Stimulated activated CD4-positive, alpha-beta T cell treated with anti-CD3 and anti-CD28 coated beads, TNF-alpha, amount 100 ng/mL, for 24 hours (primary cell): ENCODE measurements around the gene KCNC3.

ENCODE experiments used
- DNase-seq, 3 experiments: peaks; one replicate each; pipeline ENCODE4 v3.0.0-alpha.2; 2020; ENCODE audit warnings: low read depth in 3 of 3

Gene KCNC3

DNA sequence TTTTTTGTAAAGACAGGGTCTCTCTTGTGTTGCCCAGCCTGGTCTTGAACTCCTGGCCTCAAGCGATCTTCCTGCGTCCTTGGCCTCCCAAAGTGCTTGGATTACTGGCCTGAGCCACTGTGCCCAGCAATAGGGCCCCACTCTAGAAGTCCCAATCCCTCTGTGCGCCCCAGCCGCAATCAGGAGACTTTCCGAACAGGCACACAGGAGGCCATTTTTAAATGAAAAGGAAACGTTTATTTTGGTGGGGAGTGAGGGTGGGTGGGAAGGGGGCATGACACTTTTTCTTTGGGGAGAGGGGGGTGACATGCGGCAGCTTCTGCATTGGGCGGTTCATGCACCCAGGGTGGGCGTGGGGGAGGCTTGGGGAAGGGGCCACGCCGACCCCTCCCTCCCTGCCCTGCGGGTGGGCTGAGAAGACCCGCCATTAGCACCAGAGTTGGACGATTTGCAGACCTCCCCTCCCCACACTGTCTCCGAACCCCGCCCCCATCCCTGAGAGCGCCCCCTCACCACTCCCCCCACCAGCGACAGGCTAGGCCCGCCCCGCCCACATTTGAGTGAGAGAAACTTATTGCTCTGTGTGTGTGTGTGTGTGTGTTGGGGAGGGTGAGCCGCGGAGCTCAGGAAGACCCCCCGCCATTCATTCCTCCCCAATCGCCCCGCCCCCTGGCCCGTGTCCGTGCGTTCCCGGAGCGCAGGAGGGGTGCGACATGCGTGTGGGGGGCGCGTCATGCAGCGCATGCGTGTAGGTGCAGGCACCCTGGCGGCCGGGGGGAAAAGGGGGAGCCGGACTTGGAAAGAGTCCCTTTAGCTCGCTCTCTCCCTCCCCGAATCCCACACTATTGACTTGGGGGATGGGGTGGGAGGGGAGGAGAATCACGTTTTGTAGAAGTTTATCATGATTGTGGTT lies 17.2 kb downstream of the KCNC3 start:
- no peak for DNase-seq

DNA sequence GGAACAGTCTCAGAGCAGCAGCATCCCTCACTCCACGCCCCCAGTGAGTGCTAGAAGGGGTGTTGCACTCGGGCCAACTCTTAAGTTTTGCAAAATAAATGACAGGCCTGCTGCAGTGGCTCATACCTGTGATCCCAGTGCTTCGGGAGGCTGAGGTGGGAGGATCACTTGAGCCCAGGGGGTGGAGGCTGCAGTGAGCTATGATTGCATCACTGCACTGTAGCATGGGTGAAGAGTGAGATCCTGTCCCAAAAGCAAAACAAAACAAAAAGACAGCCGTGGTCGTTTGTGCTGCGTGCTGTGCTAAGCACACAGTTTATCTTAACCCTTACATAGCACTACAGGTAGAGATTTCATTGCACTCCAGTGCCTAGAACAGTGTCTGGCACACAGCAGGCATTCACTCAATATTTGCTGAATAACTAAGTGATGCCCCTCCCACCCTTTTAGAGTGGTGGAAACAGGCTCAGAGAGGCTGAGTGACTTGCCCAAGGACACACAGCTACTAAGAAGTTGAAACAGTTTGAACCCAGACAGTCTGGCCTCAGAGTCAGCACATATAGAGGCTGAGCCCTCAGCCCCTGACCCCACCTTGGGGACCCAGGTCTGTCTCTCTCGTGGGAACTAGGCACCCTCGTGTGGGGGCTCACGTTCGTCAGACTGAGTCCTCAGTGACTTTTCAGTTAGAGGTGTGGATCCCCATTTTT lies 18.3 kb downstream of the KCNC3 start:
- DNase-seq = no peak

DNA sequence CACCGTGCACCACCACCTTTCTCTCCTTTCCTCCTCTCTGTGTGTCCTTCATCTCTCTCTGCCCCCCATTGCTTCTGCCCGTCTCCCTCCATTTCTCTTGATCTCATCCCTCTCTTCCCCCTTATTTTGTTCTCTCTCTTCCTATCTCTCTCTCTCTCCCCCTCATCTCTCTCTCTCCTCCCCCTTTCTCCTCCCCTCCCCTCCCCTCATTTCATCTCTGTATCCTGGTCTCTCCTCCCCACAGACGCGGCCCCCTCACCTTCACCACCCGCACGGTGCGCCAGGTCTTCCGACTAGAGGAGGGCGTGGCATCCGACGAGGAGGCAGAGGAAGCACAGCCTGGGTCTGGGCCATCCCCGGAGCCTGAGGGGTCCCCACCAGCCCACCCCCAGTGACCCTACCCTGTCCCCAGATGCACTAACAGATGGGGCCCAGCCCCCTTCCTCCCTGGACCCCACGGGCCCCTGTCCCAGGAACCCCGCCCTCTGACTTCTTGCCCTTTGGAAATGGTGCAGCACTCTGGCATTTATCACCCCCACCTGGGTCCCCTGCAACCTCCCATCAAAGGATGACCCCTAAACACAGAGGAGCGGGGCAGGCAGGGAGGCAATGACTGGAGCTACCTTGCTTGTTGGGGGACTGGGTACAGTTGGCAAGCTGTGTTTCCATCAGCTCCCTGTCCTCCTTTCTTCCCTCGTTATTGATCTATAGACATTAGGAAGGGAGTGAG lies 19.6 kb downstream of the KCNC3 start:
- no peak for DNase-seq

DNA sequence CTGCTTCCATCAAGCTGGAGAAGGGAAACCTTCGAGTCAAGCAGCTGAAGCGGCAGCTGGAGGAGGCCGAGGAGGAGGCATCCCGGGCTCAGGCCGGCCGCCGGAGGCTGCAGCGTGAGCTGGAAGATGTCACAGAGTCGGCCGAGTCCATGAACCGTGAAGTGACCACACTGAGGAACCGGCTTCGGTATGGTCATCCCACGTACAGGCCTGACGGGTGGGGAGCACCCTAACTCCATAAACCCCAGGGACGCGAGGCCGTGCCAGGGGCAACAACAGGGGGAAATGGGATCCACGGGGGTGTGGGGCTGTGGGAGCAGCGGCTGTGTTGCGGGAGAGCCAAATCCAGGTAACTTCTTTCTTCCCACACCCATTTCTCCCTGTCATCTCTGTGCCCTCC lies 20.2 kb downstream of the KCNC3 start:
- DNase-seq = no peak

DNA sequence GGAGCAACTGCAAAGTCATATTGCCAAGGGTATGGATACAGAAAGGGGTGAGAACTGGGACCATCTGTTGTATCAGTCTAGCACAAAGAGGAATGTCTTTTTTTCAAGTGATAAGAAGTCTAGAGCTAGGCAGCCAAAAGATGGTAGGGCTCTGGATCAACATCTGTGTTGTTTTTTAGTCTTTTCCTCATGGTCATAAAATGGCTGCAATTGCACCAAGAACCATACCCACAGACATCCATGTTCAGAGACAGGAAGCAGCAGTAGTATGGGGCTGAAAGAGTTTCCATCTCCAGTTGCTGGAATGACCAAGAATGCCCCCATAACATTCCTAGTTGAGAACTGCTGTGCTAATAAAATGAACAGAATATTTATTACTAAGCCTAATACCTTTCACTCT lies 25.6 kb downstream of the KCNC3 start:
- no peak for DNase-seq

DNA sequence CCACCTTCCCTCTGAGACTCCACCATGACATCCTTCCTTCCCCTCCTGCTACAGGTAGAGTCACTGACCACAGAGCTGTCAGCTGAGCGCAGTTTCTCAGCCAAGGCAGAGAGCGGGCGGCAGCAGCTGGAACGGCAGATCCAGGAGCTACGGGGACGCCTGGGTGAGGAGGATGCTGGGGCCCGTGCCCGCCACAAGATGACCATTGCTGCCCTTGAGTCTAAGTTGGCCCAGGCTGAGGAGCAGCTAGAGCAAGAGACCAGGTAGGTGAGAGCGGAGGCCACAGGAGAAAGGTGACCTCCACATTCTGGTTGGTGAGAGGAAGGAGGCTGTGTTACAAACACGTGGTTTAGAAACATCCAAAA lies 27.6 kb downstream of the KCNC3 start:
- no peak for DNase-seq

DNA sequence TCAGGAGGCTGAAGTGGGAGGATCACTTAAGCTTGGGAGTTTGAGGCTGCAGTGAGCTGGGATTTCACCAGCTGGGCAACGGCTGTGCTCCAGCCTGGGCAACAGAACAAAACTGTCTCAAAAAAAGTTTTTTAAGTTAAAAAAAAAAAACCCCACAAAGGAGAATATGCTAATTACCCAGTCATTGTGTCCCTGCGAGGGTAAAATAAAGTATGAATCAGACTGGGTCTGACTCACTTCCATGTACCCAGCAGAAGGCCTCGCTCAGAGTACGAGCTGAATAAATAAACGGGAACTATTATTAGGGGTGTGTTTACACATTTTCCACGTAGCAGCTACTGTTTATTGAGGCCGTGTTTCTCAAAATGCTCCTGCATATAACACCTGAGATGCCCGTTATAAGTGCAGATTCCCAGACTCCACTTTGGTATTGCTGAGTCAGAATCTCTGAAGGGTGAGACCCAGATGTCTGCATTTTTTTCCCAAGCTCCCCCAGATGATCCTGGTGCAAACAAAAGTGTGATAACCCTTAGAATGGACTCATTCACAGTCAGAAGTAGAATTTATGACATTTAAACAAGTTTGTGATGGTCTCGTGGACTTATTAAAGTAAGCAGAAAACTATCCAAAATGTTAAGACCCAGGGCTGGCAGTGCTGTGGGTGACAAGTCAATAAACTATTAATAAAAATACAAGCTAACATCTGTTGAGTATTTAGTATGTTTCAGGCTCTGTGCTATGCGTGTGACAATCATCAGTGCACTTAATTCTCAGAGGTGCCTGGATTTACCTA lies 28.2 kb downstream of the KCNC3 start:
- peak in 1 of 3 experiments; percentile 21 for DNase-seq

DNA sequence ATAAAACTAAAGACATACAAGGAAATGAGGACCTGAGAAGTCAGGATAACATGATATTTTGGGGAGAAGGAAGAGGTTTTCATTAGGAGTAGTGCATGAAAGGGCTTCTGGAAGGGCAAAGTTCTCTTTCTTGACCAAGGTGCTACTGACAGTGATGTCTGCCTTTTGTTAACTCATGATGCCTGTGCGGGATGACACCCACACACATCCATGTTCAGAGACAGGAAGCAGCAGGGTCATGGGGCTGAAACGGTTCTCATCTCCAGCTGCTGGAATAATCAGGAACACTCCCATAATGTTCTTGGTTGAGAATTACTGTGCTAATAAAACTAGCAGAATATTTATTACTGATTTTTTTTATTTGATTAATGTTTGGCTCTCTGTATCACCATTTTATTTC lies 29.1 kb downstream of the KCNC3 start:
- DNase-seq = no peak

DNA sequence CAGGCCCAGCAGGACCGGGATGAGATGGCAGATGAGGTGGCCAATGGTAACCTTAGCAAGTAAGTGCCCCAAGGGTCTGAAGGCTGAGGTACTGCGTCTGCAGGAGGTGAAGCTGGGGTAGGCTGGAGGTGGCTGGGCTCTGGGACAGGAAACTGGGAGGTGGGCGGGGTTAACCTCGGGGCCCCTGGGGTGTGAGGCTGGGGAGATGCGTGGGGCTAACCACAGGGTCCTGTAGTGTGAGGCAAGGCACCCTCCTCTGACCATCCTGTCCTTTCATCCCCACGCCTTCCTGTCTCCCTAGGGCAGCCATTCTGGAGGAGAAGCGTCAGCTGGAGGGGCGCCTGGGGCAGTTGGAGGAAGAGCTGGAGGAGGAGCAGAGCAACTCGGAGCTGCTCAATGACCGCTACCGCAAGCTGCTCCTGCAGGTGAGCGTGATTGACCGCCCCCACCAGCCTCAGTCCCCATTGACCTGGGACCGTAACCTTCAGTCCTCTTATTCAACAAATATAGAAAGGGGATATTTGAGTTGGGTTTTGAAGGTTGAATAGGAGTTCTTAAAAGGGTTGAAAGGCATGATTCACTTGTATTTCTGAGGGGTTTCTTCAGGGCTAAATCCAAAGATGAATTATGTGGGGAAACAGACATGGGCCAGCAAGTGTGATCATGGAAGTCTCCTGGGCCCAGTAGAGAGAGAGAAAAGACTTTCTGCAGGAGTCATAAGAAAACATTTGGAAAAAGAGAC lies 35.7 kb downstream of the KCNC3 start:
- no peak for DNase-seq

DNA sequence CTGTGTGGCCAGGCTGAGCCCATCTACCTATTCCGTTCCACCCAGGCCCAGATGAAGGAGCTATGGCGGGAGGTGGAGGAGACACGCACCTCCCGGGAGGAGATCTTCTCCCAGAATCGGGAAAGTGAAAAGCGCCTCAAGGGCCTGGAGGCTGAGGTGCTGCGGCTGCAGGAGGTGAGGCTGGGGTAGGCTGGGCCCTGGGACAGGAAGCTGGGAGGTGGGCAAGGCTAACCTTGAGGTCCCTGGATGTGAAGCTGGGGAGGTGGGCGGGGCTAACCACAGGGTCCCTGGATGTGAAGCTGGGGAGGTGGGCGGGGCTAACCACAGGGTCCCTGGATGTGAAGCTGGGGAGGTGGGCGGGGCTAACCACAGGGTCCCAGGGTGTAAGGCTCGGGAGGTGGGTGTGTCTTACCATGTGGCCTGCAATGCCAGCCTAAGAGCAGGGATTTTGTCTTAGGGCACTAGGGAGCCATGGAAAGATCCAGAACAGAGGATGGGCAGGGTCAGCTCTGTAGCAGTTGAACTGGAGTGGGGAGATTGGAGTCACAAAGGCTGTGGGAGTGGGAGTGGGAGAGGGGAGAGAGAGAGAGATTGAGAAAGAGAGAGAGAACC lies 36.9 kb downstream of the KCNC3 start:
- DNase-seq = no peak

DNA sequence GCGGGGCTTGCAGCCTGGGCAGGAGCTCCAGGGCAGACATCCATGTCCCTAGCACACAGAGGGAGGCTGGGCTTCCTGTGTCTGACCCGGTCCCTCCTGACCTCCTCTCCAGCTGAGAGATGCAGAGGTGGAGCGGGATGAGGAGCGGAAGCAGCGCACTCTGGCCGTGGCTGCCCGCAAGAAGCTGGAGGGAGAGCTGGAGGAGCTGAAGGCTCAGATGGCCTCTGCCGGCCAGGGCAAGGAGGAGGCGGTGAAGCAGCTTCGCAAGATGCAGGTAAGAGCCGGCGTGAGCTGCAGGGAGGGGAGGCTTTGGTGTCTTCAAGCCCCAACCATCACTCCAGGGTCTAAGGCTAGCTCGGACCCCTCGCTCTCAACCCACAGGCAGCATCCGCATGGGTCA lies 38.4 kb downstream of the KCNC3 start:
- no peak for DNase-seq

DNA sequence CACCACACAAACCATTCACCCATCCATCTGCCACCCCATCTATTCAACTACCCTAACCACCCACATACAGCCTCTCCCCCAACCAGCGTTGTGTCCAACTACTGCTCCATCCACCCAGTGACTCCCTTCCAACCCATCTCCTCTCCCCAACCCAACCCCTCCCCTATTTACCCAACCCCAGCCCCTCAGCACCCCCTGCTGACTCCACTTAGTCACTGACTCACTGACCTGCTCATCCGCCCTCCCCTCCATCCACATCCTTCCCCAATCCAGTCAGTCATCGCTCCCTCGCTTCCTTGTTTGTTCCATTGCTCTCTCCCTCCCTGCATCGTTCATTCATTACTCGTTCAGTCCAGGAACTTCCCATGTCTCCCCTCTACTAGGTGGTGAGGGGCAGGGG lies 39.2 kb downstream of the KCNC3 start:
- no peak for DNase-seq

DNA sequence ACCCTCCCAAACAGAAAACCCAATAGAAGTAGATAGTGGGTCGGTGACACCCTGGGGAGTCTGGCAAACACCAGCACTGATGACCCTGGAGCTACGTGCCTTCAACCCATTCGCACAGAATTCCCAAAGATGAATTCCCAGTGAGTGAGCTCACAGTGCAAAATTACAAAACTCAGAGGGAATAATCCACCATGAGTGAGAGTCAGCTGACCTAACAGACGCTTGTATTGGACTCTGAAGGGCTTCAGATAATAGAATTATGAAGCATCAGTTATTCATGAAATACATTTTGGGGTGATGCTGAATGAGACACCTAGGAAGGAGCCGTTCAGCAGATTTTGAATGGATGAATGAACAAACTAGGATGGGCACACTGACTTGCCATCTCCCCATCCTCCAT lies 40.2 kb downstream of the KCNC3 start:
- no peak for DNase-seq

DNA sequence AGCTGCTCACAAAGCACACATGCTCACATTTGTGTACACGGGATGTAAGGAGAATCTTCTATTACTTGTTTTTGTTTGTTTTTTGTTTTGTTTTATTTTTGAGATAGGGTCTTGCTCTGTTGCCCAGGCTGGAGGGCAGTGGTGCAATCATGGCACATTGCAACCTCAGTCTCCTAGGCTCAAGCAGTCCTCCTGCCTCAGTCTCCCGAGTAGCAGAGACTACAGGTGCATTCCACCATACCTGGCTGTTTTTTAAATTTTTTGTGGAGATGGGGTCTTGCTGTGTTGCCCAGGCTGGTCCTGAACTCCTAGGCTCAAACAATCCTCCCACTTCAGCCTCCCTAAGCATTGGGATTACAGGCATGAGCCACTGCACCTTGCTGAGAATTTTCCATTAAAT lies 41.8 kb downstream of the KCNC3 start:
- DNase-seq = no peak

DNA sequence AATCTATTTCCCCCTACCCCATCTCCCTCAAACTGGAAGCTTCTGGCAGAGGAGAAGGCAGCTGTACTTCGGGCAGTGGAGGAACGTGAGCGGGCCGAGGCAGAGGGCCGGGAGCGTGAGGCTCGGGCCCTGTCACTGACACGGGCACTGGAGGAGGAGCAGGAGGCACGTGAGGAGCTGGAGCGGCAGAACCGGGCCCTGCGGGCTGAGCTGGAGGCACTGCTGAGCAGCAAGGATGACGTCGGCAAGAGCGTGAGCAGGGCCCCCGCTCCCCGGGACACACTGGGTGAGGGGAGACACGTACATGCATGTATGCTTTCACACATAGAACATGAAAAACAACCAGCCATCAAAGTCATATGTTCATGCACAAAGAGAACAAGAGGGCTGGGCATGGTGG lies 42.7 kb downstream of the KCNC3 start:
- no peak for DNase-seq

DNA sequence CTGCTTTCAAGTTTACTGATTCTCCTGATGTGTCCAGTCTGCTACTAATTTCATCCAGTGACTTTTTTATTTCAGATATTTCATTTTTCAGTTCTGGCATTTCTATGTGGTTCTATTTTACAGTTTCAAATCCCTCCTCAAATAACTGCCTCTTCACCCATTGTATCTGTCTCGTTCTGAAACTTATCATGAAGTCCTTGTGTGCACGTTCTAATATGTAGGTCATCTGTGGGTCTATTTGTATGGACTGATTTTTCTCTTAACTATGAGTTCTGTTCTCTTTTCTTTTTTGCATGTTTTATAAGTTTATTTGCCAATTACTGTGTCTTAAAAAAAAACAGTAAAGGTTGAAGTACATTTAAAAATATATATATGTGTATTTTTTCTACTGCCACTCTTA lies 43.3 kb downstream of the KCNC3 start:
- no peak for DNase-seq

DNA sequence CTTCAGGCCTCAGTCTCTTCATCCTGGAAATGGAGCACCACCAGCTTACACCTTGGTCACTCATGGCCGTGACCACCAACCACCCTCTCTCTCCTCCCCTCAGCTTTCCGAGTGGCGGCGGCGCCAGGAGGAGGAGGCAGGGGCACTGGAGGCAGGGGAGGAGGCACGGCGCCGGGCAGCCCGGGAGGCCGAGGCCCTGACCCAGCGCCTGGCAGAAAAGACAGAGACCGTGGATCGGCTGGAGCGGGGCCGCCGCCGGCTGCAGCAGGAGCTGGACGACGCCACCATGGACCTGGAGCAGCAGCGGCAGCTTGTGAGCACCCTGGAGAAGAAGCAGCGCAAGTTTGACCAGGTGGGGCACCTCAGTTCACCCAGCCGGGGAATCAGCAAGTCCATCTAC lies 47.7 kb downstream of the KCNC3 start:
- no peak for DNase-seq

DNA sequence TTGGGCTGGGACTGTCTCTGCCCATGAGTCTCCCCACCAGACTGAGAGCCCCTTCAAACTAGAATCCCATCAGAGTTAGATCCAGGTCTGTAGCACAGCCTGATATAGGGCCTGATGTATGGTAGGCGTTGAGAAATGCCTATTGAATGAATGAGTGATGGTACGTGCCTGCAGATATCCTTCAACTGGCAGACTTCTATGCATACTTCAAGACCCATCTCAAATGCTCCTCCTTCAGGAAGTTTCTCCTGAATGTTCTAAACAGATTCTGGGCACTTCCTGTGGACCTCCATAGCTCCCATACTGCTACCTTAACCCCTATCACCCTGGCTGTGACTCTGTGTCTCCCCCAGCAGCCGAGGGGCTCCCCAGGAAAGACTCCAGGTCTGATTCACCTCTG lies 48.2 kb downstream of the KCNC3 start:
- no peak for DNase-seq

DNA sequence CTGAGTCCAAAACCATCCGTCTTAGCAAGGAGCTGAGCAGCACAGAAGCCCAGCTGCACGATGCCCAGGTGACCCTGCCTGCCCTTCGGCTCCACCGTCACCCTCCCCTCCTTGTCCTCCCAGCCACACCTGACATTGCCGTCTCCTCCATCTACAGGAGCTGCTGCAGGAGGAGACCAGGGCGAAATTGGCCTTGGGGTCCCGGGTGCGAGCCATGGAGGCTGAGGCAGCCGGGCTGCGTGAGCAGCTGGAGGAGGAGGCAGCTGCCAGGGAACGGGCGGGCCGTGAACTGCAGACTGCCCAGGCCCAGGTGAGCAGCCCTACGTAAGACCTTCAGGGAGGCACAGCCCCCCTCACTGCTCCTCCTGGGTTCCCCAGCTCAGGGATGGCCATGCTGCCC lies 49.1 kb downstream of the KCNC3 start:
- DNase-seq = no peak

DNA sequence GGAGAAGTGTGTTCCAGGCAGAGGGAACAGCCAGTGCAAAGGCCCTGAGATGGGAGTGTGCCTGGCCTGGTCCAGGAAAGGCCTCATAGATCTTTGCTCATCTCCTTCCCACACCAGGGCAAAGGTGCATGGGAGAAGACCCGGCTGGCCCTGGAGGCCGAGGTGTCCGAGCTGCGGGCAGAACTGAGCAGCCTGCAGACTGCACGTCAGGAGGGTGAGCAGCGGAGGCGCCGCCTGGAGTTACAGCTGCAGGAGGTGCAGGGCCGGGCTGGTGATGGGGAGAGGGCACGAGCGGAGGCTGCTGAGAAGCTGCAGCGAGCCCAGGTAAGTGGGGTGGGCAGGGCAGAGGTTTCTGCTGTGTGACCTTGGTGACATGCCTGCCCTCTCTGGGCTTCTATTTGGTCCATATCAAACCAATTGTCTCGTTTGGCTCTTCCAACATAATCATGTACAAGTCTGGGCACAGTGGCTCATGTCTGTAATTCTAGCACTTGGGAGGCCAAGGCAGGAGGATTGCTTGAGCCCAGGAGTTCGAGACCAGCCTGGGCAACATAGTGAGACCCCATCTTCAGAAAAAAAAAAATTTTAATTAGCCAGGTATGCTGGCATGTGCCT lies 51.1 kb downstream of the KCNC3 start:
- no peak for DNase-seq
